ENCODE measurements around the gene THOC6. TPM values are rescaled to one million over a fixed set of nuclear protein-coding genes. Genes with fewer than 3 reads are reported as not detected.

The THOC6 gene
- total RNA-seq, 1 donor from 2014 or later = 16.6 TPM

- peaks cover 15% of the 10 kb centered on the region for H3K4me1 Mint-ChIP-seq
- H3K9me3 Mint-ChIP-seq = no peaks in the 10 kb centered on the region
- no peak overlapping the region for H3K27ac ChIP-seq
- H3K4me2 ChIP-seq = no peak overlapping the region
- no peak overlapping the region for H3K9ac ChIP-seq
- peaks cover 11% of the 10 kb centered on the region for H3K4me1 ChIP-seq
- H3K36me3 Mint-ChIP-seq = peaks cover 8% of the 10 kb centered on the region
- H3K9me3 ChIP-seq (ENCODE audit: low read depth) = no peaks in the 10 kb centered on the region
- H4K20me1 ChIP-seq (ENCODE audit: low read depth) = peaks cover 43% of the 10 kb centered on the region
- H2AFZ ChIP-seq (replicated peaks) = no peak overlapping the region
- TF ChIP-seq EZH2phosphoT487 (IDR thresholded peaks at IDR 0.05) (no peak), EZH2 (IDR thresholded peaks at IDR 0.05) (no peak), CTCF (IDR thresholded peaks at IDR 0.05) (no peak)
- H3F3A ChIP-seq (ENCODE audit: low read depth) = peaks cover 8% of the 10 kb centered on the region
- DNase-seq (ENCODE audit: low spot score) = no peak
- no peaks in the 10 kb centered on the region for H3K27me3 ChIP-seq
- H3K79me2 ChIP-seq (ENCODE audit: low read depth) = peaks cover 16% of the 10 kb centered on the region
- no peak overlapping the region for H3K4me3 Mint-ChIP-seq
- no peaks in the 10 kb centered on the region for H3K36me3 ChIP-seq
- peaks cover 6% of the 10 kb centered on the region for H3K27me3 Mint-ChIP-seq (ENCODE audit: insufficient read depth, low read depth)
- no peak overlapping the region for H3K27ac Mint-ChIP-seq
- H3K4me3 ChIP-seq = no peak overlapping the region
Observed at GRCh38 chr16:2976201-2976600, 47.6 kb upstream of the THOC6 start.

- Mint-ChIP-seq H3K4me1 (peaks cover 20% of the 10 kb centered on the region), H3K9me3 (no peaks in the 10 kb centered on the region), H3K27ac (no peak overlapping the region), H3K36me3 (peaks cover 8% of the 10 kb centered on the region), H3K4me3 (no peak overlapping the region), H3K27me3 (ENCODE audit: insufficient read depth, low read depth) (peaks cover 5% of the 10 kb centered on the region)
- no peak overlapping the region for H3K27ac ChIP-seq
- H3K9ac ChIP-seq = no peak overlapping the region
- H3K27me3 ChIP-seq = no peaks in the 10 kb centered on the region
- H3K4me2 ChIP-seq = no peak overlapping the region
- DNase-seq (ENCODE audit: low spot score) = no peak
- H3K36me3 ChIP-seq = no peaks in the 10 kb centered on the region
- no peak overlapping the region for H2AFZ ChIP-seq (replicated peaks)
- no peak overlapping the region for H3K4me3 ChIP-seq
- no peak for TF ChIP-seq EZH2phosphoT487 (IDR thresholded peaks at IDR 0.05)
- no peak for TF ChIP-seq CTCF (IDR thresholded peaks at IDR 0.05)
- TF ChIP-seq EZH2 (IDR thresholded peaks at IDR 0.05) = no peak
- no peaks in the 10 kb centered on the region for H3K9me3 ChIP-seq (ENCODE audit: low read depth)
- H3F3A ChIP-seq (ENCODE audit: low read depth) = peaks cover 12% of the 10 kb centered on the region
- peaks cover 38% of the 10 kb centered on the region for H4K20me1 ChIP-seq (ENCODE audit: low read depth)
- H3K79me2 ChIP-seq (ENCODE audit: low read depth) = peaks cover 16% of the 10 kb centered on the region
- H3K4me1 ChIP-seq = peaks cover 16% of the 10 kb centered on the region
Observed at GRCh38 chr16:2976673-2977072, 47.2 kb upstream of the THOC6 start.

- no peaks in the 10 kb centered on the region for H3K9me3 ChIP-seq (ENCODE audit: low read depth)
- H3K79me2 ChIP-seq (ENCODE audit: low read depth) = peaks cover 16% of the 10 kb centered on the region
- H3F3A ChIP-seq (ENCODE audit: low read depth) = peaks cover 20% of the 10 kb centered on the region
- Mint-ChIP-seq H3K9me3 (no peaks in the 10 kb centered on the region), H3K27ac (no peak overlapping the region), H3K4me1 (peaks cover 23% of the 10 kb centered on the region), H3K36me3 (peaks cover 3% of the 10 kb centered on the region), H3K4me3 (no peak overlapping the region), H3K27me3 (ENCODE audit: insufficient read depth, low read depth) (peaks cover 8% of the 10 kb centered on the region)
- TF ChIP-seq EZH2phosphoT487 (IDR thresholded peaks at IDR 0.05) = no peak
- TF ChIP-seq CTCF (IDR thresholded peaks at IDR 0.05) = no peak
- TF ChIP-seq EZH2 (IDR thresholded peaks at IDR 0.05) = no peak
- H4K20me1 ChIP-seq (ENCODE audit: low read depth) = peaks cover 31% of the 10 kb centered on the region
- no peak overlapping the region for H3K4me2 ChIP-seq
- peaks cover 24% of the 10 kb centered on the region for H3K4me1 ChIP-seq
- H3K4me3 ChIP-seq = no peak overlapping the region
- no peak overlapping the region for H3K9ac ChIP-seq
- no peak for DNase-seq (ENCODE audit: low spot score)
- no peaks in the 10 kb centered on the region for H3K36me3 ChIP-seq
- no peak overlapping the region for H2AFZ ChIP-seq (replicated peaks)
- H3K27ac ChIP-seq = no peak overlapping the region
- H3K27me3 ChIP-seq = no peaks in the 10 kb centered on the region
Observed at GRCh38 chr16:2977440-2977839, 46.4 kb upstream of the THOC6 start.

All from neural progenitor cell (in vitro differentiated cells).